B cell (primary cell): ENCODE results near the gene PGGHG. TPM values are rescaled to one million over a fixed set of nuclear protein-coding genes. Genes with fewer than 3 reads are reported as not detected.
A peak's percentile ranks its signal among the peaks of the same experiment; 100 is the strongest.

ENCODE experiments used
- ATAC-seq: fragments of 200-7000 bp; cut with Tn5 transposase; one replicate; pipeline ENCODE4 v1.10.0; 2021; ENCODE audit warnings: low read depth, mild to moderate bottlenecking, moderate number of reproducible peaks, moderate library complexity
- CTCF ChIA-PET: fragments of 350-600 bp; sonication (Branson Sonifier 250); formaldehyde crosslinking; loops from one replicate; lab custom pipeline; 2021; ENCODE audit warnings: antibody characterized with exemption, inconsistent platforms; lab: Charles Lee
- POLR2A ChIA-PET: fragments of 350-600 bp; sonication (Branson Sonifier 250); formaldehyde crosslinking; loops from one replicate; lab custom pipeline; 2021; ENCODE audit warnings: antibody characterized with exemption; lab: Charles Lee
- DNase-seq: peaks from one replicate; pipeline ENCODE4 v3.0.0; 2013
- H2AFZ ChIP-seq: 2 replicates; pipeline ENCODE4 v1.6.1; 2012; ENCODE audit warnings: mild to moderate bottlenecking, low read depth, low read length; ENCODE audit not compliant: insufficient read depth, poor library complexity, severe bottlenecking
- H3K27ac ChIP-seq, 2 donors: 1 replicate in 1 of 2; 2 replicates in 1 of 2; pipeline ENCODE4 v1.5.1; 2012 to 2013; ENCODE audit warnings: low read length in 2 of 2, mild to moderate bottlenecking in 2 of 2, moderate library complexity in 1 of 2
- H3K27me3 ChIP-seq, 4 experiments: fragments of 200-600 bp in 1 of 4; sonication (generic) in 1 of 4; replicated peaks in 1 of 4; 1 replicate in 2 of 4; 2 replicates in 2 of 4; pipeline versions ENCODE4 v1.6.1 to v1.7.0; 2013 to 2016; ENCODE audit warnings: low read length in 3 of 4, mild to moderate bottlenecking in 2 of 4, mixed read lengths in 1 of 4, moderate library complexity in 1 of 4; ENCODE audit not compliant: insufficient read depth in 4 of 4, control insufficient read depth in 3 of 4; ENCODE audit errors: control extremely low read depth in 1 of 4
- H3K36me3 ChIP-seq, 2 experiments: replicated peaks in 1 of 2; 1 replicate in 1 of 2; 2 replicates in 1 of 2; pipeline versions ENCODE4 v1.6.1 to v1.7.1; 2013; ENCODE audit warnings: low read length in 1 of 2; ENCODE audit not compliant: insufficient read depth in 2 of 2, control insufficient read depth in 1 of 2; ENCODE audit errors: control extremely low read depth in 1 of 2, extremely low read depth in 1 of 2
- H3K4me1 ChIP-seq, 2 donors: fragments of 200-600 bp in 1 of 2; sonication (generic) in 1 of 2; 1 replicate in 1 of 2; 2 replicates in 1 of 2; pipeline versions ENCODE4 v1.5.1 to v1.6.1; 2013 to 2017; ENCODE audit warnings: low read length in 2 of 2; ENCODE audit not compliant: control insufficient read depth in 2 of 2, insufficient read depth in 2 of 2
- H3K4me2 ChIP-seq: replicated peaks from 2 replicates; pipeline ENCODE3; 2012; ENCODE audit warnings: mild to moderate bottlenecking, low read depth, low read length; ENCODE audit not compliant: poor library complexity, severe bottlenecking
- H3K4me3 ChIP-seq, 5 experiments: fragments of 200-600 bp in 1 of 5; sonication (generic) in 1 of 5; 1 replicate in 3 of 5; 2 replicates in 2 of 5; pipeline versions ENCODE4 v1.5.1 to v1.7.0; 2011 to 2016; ENCODE audit warnings: low read length in 4 of 5, mild to moderate bottlenecking in 4 of 5, low read depth in 2 of 5, control low read depth in 1 of 5, moderate library complexity in 1 of 5; ENCODE audit not compliant: insufficient read depth in 1 of 5; ENCODE audit errors: control extremely low read depth in 1 of 5, extremely low read depth in 1 of 5
- H3K79me2 ChIP-seq: fragments of 200-600 bp; sonication (generic); one replicate; pipeline ENCODE4 v1.6.0; 2016; ENCODE audit warnings: low read length; ENCODE audit not compliant: control insufficient read depth, insufficient read depth
- H3K9ac ChIP-seq: fragments of 200-600 bp; sonication (generic); 2 replicates; pipeline ENCODE4 v1.6.1; 2017; ENCODE audit warnings: mild to moderate bottlenecking, low read length, moderate library complexity
- H3K9me3 ChIP-seq, 3 donors: one replicate each; pipeline versions ENCODE4 v1.6.1 to v1.7.1; 2013; ENCODE audit warnings: low read length in 2 of 3; ENCODE audit not compliant: control insufficient read depth in 2 of 3, insufficient read depth in 1 of 3; ENCODE audit errors: control extremely low read depth in 1 of 3
- H4K20me1 ChIP-seq: 2 replicates; pipeline ENCODE4 v1.6.0; 2012; ENCODE audit warnings: mild to moderate bottlenecking, low read length; ENCODE audit not compliant: insufficient read depth, control insufficient read depth, poor library complexity, severe bottlenecking
- H3K27ac Mint-ChIP-seq: one replicate; pipeline ENCODE4 v1.8.0; 2021; ENCODE audit warnings: mixed read lengths
- H3K27me3 Mint-ChIP-seq: one replicate; pipeline ENCODE4 v1.8.0; 2021; ENCODE audit warnings: mixed read lengths
- H3K4me1 Mint-ChIP-seq: one replicate; pipeline ENCODE4 v1.8.0; 2021; ENCODE audit warnings: mixed read lengths
- H3K4me3 Mint-ChIP-seq: one replicate; pipeline ENCODE4 v1.8.0; 2021; ENCODE audit warnings: mixed read lengths
- H3K9me3 Mint-ChIP-seq: one replicate; pipeline ENCODE4 v1.8.0; 2022; ENCODE audit warnings: mixed read lengths; ENCODE audit not compliant: insufficient read depth
- EZH2 ChIP-seq: IDR thresholded peaks from 2 replicates; pipeline ENCODE4 v1.6.1; 2012; ENCODE audit warnings: borderline replicate concordance, low read depth, mild to moderate bottlenecking, moderate library complexity, low read length; ENCODE audit not compliant: insufficient read depth, poor library complexity, severe bottlenecking
- WGBS: methylation state at CpG from one replicate; pipeline ENCODE4 v1.1.5; 2013; ENCODE audit warnings: missing lambda C conversion rate; ENCODE audit not compliant: insufficient coverage; 5-methylcytosine and 5-hydroxymethylcytosine counted together
- intact Hi-C: fragments of 100-400 bp; cut with micrococcal nuclease; formaldehyde crosslinking; loops from one replicate; pipeline ENCODE4 v1.10.0; 2022
- polyA plus RNA-seq: library from polyadenylated mRNA; depleted of rRNA; stranded (reverse); fragments of >200 nt; gene quantifications from 2 replicates; pipeline ENCODE4 v1.2.3, GENCODE V29; 2012
- total RNA-seq, 2 donors: library from RNA; stranded (reverse); fragments of 120-200 nt in 1 of 2; gene quantifications; 1 replicate in 1 of 2; 2 replicates in 1 of 2; pipeline versions ENCODE4 v1.2.3 to v1.2.4, GENCODE V29; 2013 to 2022
- TF ChIP-seq, protein P1 (sequence below): fragments of 200-600 bp; IDR thresholded peaks from one replicate; pipeline ENCODE4 v1.8.0; 2022; ENCODE audit warnings: antibody characterized with exemption, mild to moderate bottlenecking

Gene PGGHG
- total and polyA plus RNA-seq, 2 donors (not counting 1 experiment from before 2014, with no cell fraction given), result 159 to 264 TPM

DNA sequence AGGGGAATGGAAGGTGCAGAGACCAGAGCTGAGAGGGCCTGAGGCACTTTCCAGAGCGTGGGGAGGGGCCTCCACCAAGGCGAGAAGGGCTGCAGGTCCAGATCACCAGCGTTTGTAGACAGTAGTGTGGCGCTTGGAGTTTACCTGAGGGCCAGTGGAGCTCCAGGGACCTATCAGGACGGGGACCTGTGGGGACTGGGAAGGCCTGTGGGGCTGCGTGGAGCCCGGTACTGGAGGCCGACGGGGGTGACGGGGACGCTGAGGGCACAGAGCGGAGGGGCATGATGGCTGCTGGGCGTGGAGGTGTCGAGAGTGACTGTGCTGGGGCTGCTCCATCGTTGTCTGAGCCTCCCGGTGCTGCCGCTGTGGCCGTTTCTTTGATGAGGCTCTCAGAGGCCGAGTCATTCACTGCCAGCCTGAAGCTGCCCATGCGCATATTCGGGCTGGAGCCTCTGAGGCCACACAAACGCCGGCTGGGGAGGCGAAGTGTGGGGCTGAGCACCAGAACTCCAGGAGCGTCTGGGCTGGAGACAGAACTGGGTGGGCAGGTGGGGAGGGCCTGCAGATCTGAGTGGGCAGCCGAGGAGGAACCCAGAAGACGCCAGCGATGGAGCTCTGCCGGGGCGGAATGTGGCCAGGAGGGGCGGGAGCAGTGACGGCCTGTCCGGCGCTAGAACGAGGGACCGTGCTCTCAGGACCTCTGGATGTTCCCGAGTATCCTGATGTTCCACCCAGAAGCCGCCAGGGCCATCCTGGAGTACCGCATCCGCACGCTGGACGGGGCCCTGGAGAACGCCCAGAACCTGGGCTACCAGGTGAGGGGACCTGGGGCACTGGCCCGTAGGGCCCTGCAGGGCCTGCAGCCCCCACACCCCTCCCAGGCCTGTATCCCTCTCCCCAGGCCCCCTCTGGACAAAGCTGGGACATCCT, 2.6 kb downstream of the PGGHG start:
- intact Hi-C loops, result no loop called here
- WGBS, result 96% methylated on average over 44 of the region's 44 CpGs
- Histone ChIP-seq H3K9me3 (no peaks in the 10 kb centered on the region), H3K4me1 (peaks cover 18 to 25% of the 10 kb centered on the region in 2 donors), H3K36me3 (no peaks in the 10 kb centered on the region), H2AFZ (no peak overlapping the region), H3K79me2 (peaks cover 8% of the 10 kb centered on the region), H3K9ac (no peak overlapping the region), H3K4me3 (no peak overlapping the region), H3K4me2 (no peak overlapping the region), H4K20me1 (no peaks in the 10 kb centered on the region), H3K27me3 (peaks cover 0 to 6% (median 2%) of the 10 kb centered on the region in 4 experiments), H3K27ac (no peak overlapping the region)
- H3K27ac Mint-ChIP-seq, result peak overlapping the region; percentile 50
- ATAC-seq (no peak), DNase-seq (no peak)
- H3K27me3 Mint-ChIP-seq, result peaks cover 4% of the 10 kb centered on the region
- peak overlapping the region; percentile 44 for H3K4me3 Mint-ChIP-seq
- peaks cover 20% of the 10 kb centered on the region for H3K4me1 Mint-ChIP-seq
- no peaks in the 10 kb centered on the region for H3K9me3 Mint-ChIP-seq
- ChIA-PET CTCF (interaction anchor here (0.9 to 5.6 kb wide), 3 partner anchors 21 to 41 kb away, joined by 4 to 35 read pairs (median 5); no protein-coding TSS in a partner anchor), POLR2A (interaction anchor here (1.8 kb wide), 1 partner anchor 24 kb away, joined by 5 read pairs; no protein-coding TSS in a partner anchor)
- no peak for TF ChIP-seq EZH2
- TF ChIP-seq, protein P1, sequence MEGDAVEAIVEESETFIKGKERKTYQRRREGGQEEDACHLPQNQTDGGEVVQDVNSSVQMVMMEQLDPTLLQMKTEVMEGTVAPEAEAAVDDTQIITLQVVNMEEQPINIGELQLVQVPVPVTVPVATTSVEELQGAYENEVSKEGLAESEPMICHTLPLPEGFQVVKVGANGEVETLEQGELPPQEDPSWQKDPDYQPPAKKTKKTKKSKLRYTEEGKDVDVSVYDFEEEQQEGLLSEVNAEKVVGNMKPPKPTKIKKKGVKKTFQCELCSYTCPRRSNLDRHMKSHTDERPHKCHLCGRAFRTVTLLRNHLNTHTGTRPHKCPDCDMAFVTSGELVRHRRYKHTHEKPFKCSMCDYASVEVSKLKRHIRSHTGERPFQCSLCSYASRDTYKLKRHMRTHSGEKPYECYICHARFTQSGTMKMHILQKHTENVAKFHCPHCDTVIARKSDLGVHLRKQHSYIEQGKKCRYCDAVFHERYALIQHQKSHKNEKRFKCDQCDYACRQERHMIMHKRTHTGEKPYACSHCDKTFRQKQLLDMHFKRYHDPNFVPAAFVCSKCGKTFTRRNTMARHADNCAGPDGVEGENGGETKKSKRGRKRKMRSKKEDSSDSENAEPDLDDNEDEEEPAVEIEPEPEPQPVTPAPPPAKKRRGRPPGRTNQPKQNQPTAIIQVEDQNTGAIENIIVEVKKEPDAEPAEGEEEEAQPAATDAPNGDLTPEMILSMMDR, result no peak
